ENCODE measurements around the gene TOE1. TPM values are rescaled to one million over a fixed set of nuclear protein-coding genes. Genes with fewer than 3 reads are reported as not detected.

TOE1 gene
- total and polyA plus RNA-seq, 10 donors: 8.7 to 12.6 (median 11.6) TPM

DNA sequence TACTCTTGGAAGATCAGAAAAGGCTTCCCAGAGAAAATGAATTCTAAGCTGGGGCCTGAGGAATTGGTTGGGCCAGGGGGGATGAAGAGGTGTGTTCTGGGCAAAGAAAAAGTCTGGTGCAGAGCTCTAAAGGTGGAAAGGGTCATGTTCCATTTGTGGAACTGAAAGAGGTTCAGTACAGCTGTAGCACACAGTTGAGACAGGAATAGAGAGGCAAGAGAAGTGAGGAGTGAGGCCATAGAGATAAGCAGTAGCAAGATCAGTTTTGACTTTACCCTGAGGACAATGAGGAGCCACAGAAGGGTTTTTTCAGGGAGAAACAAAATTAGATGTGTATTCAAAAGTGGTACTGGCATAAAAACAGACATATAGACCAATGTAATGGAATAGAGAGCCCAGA lies 30.6 kb downstream of the TOE1 start:
- no peak overlapping the region for H3K27ac ChIP-seq
- TF ChIP-seq POLR2AphosphoS5 (IDR thresholded peaks at IDR 0.05) (no peak), POLR2A (IDR thresholded peaks at IDR 0.05) (no peak)
- TF ChIP-seq, protein P1, sequence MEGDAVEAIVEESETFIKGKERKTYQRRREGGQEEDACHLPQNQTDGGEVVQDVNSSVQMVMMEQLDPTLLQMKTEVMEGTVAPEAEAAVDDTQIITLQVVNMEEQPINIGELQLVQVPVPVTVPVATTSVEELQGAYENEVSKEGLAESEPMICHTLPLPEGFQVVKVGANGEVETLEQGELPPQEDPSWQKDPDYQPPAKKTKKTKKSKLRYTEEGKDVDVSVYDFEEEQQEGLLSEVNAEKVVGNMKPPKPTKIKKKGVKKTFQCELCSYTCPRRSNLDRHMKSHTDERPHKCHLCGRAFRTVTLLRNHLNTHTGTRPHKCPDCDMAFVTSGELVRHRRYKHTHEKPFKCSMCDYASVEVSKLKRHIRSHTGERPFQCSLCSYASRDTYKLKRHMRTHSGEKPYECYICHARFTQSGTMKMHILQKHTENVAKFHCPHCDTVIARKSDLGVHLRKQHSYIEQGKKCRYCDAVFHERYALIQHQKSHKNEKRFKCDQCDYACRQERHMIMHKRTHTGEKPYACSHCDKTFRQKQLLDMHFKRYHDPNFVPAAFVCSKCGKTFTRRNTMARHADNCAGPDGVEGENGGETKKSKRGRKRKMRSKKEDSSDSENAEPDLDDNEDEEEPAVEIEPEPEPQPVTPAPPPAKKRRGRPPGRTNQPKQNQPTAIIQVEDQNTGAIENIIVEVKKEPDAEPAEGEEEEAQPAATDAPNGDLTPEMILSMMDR (IDR thresholded peaks at IDR 0.05 in 8 of 11, conservative IDR thresholded peaks at IDR 0.05 in 3 of 11): no peak
- no peak overlapping the region for H3K4me3 ChIP-seq
- no peak for DNase-seq
- intact Hi-C loops (cut with DNase I; ENCODE audit: low total_unique reads): no loop called here
- H3K27me3 ChIP-seq (replicated peaks in 1 of 7): no peaks in the 10 kb centered on the region
- no peaks in the 10 kb centered on the region for H3K36me3 ChIP-seq
- H3K4me1 ChIP-seq: peaks cover 0 to 34% (median 14%) of the 10 kb centered on the region in 6 donors
- no peaks in the 10 kb centered on the region for H3K9me3 ChIP-seq

DNA sequence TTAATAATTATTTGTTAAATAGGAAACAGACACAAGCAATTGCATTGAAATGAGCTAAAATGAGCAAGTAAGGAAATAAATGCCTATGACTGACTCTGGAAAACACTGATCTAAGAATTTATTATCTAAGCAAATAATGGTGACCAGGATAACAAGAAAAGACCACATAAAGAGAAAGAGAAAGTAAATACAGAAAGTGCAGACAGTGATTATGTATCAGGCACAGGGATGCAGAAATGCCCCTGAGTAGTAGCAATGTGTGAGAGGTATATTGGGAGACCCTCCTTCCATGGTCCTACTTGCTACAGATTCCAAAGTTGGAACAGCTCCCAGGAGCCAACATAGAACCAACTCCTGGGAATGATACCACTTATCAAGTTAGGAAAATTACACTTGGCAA lies 33.6 kb downstream of the TOE1 start:
- peaks cover 0 to 35% (median 14%) of the 10 kb centered on the region in 6 donors for H3K4me1 ChIP-seq
- TF ChIP-seq POLR2AphosphoS5 (IDR thresholded peaks at IDR 0.05): no peak
- TF ChIP-seq, protein P1 (IDR thresholded peaks at IDR 0.05 in 8 of 11, conservative IDR thresholded peaks at IDR 0.05 in 3 of 11): no peak
- TF ChIP-seq POLR2A (IDR thresholded peaks at IDR 0.05): no peak
- H3K9me3 ChIP-seq: no peaks in the 10 kb centered on the region
- H3K27ac ChIP-seq: peak overlapping the region in 4 of 8 donors; percentile 1 to 33 (median 28)
- H3K36me3 ChIP-seq: no peaks in the 10 kb centered on the region
- no peak for DNase-seq
- H3K4me3 ChIP-seq: no peak overlapping the region
- H3K27me3 ChIP-seq (replicated peaks in 1 of 7): no peaks in the 10 kb centered on the region
- intact Hi-C loops (cut with DNase I; ENCODE audit: low total_unique reads): no loop called here

DNA sequence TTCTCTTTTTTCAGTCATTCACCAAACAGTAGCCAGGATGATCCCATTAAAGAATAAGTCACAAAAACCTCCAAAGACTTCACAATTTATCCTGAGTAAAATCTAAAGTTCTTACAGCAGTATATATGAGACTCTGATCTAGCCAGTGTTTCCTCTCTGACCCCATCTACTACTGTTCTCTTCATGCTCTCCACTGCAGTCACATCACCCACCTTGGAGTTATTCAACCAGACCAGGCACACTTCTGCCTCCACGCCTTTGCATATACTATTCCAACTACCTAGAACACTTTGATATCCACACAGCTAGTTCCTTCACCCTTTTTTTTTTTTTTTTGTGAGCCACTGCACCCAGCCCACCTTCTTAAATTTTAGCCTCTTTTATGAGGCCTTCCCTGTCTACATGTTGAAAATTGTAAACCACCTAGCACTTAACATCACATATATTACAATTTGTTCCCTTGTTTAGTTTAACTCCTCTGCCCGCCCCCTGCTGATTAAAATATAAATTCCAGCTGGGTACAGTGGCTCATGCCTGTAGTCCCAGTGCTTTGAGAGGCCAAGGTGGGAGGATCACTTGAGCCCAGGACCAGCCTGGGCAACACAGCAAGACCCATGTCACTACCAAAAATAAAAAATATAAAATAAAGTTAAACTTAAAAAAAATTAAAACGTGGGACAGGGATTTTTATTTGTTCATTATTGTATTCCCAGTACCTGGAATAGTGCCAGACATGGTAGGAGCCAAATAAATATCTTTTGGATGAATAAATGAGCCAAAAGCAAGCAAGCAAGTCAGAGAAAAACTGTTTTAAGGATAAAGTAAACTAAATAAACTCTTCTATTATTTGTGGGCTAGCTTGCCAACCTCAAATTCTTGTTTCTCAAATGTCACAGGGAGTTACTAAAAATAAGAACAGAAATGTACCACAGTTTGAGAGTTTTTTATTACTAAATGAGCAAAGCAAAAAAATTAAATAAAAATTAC lies 35.4 kb downstream of the TOE1 start:
- Histone ChIP-seq H3K4me3 (no peak overlapping the region), H3K9me3 (no peaks in the 10 kb centered on the region), H3K36me3 (no peaks in the 10 kb centered on the region), H3K27me3 (replicated peaks in 1 of 7) (no peaks in the 10 kb centered on the region), H3K27ac (no peak overlapping the region), H3K4me1 (peaks cover 0 to 34% (median 14%) of the 10 kb centered on the region in 6 donors)
- DNase-seq: no peak
- TF ChIP-seq, protein P1 (IDR thresholded peaks at IDR 0.05 in 8 of 11, conservative IDR thresholded peaks at IDR 0.05 in 3 of 11): no peak
- TF ChIP-seq POLR2AphosphoS5 (IDR thresholded peaks at IDR 0.05) (no peak), POLR2A (IDR thresholded peaks at IDR 0.05) (no peak)
- WGBS, 5 donors: 65 to 79% (median 74%) methylated on average over 3 of the region's 3 CpGs
- intact Hi-C loops (cut with DNase I; ENCODE audit: low total_unique reads): no loop called here

DNA sequence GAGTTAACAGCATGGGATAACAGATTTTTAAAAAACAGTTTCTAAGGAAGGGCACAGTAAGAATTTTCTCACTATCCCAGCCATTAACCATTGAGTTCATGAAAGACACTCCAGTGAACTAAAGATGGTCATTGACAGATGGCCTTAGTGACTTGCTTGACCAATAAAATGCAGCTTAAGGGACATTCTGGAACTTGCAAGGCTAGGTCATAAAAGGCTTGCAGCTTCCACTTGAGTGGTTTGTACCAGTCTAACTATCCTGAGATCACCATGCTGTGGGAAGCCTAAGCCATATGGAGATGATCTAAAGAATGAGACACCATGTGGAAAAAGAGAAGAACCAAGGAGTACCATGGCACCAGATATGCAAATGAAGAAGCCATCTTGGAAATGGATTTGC lies 38.2 kb downstream of the TOE1 start:
- Histone ChIP-seq H3K4me1 (peaks cover 0 to 24% (median 11%) of the 10 kb centered on the region in 6 donors), H3K27me3 (replicated peaks in 1 of 7) (no peaks in the 10 kb centered on the region), H3K4me3 (no peak overlapping the region), H3K36me3 (no peaks in the 10 kb centered on the region), H3K9me3 (no peaks in the 10 kb centered on the region), H3K27ac (no peak overlapping the region)
- no peak for DNase-seq
- TF ChIP-seq, protein P1 (IDR thresholded peaks at IDR 0.05 in 8 of 11, conservative IDR thresholded peaks at IDR 0.05 in 3 of 11): no peak
- TF ChIP-seq POLR2AphosphoS5 (IDR thresholded peaks at IDR 0.05) (no peak), POLR2A (IDR thresholded peaks at IDR 0.05) (no peak)
- intact Hi-C loops (cut with DNase I; ENCODE audit: low total_unique reads): no loop called here
